Sigmoid colon (tissue), 7 donors: ENCODE measurements around the gene ZBED5. TPM values are rescaled to one million over a fixed set of nuclear protein-coding genes. Genes with fewer than 3 reads are reported as not detected.

ENCODE experiments used
- DNase-seq: peaks from one replicate; pipeline ENCODE4 v3.0.0-alpha.2; 2019
- H3K27ac ChIP-seq, 4 donors: fragments of 200-600 bp; sonication (generic); one replicate each; pipeline ENCODE4 v1.5.1; 2016 to 2019; ENCODE audit warnings: mild to moderate bottlenecking in 1 of 4
- H3K27me3 ChIP-seq, 3 donors: fragments of 200-600 bp; sonication (generic); one replicate each; pipeline ENCODE4 v1.5.1; 2019; ENCODE audit warnings: mild to moderate bottlenecking in 1 of 3
- H3K36me3 ChIP-seq, 4 donors: fragments of 200-600 bp; sonication (generic); one replicate each; pipeline ENCODE4 v1.5.1; 2016 to 2019
- H3K4me1 ChIP-seq, 4 donors: fragments of 200-600 bp; sonication (generic); one replicate each; pipeline ENCODE4 v1.5.1; 2017 to 2019
- H3K4me3 ChIP-seq, 4 donors: fragments of 200-600 bp; sonication (generic); one replicate each; pipeline ENCODE4 v1.5.1; 2017 to 2019; ENCODE audit warnings: mild to moderate bottlenecking in 2 of 4, moderate library complexity in 1 of 4
- H3K9me3 ChIP-seq, 4 donors: fragments of 200-600 bp in 3 of 4; sonication (generic) in 3 of 4; one replicate each; pipeline versions ENCODE4 v1.5.1 to v1.6.1; 2013 to 2019
- EP300 ChIP-seq, 4 donors: sonication (generic); formaldehyde crosslinking; IDR thresholded peaks; one replicate each; pipeline ENCODE4 v1.6.1; 2017; ENCODE audit warnings: antibody characterized with exemption in 4 of 4
- POLR2A ChIP-seq, 2 donors: fragments of 450-650 bp; IDR thresholded peaks; one replicate each; pipeline ENCODE4 v1.6.1; 2016; ENCODE audit warnings: antibody characterized with exemption in 2 of 2, mild to moderate bottlenecking in 2 of 2, moderate library complexity in 2 of 2
- POLR2AphosphoS5 ChIP-seq, 4 donors: sonication (generic); formaldehyde crosslinking; IDR thresholded peaks; one replicate each; pipeline ENCODE4 v1.6.1; 2017; ENCODE audit warnings: antibody characterized with exemption in 4 of 4
- WGBS, 2 donors: extraction: QIAGEN DNeasy Blood & Tissue Kit; methylation state at CpG; one replicate each; pipeline ENCODE4 v1.1.7; 2013; 5-methylcytosine and 5-hydroxymethylcytosine counted together
- intact Hi-C: fragments of 100-400 bp; cut with DNase I; formaldehyde crosslinking; loops from one replicate; pipeline ENCODE4 v1.15.1; 2023
- polyA plus RNA-seq, 3 donors: library from polyadenylated mRNA; stranded (reverse); fragments of 200-250 nt; gene quantifications; one replicate each; pipeline ENCODE4 v1.2.3, GENCODE V29; 2013
- total RNA-seq, 4 donors: library from RNA; depleted of rRNA; stranded (reverse); fragments of >200 nt; gene quantifications; one replicate each; pipeline ENCODE4 v1.1.0, GENCODE V29; 2016
- TF ChIP-seq, protein P1 (sequence below), 4 experiments: fragments of 450-650 bp in 3 of 4; fragments of 200-600 bp in 1 of 4; IDR thresholded peaks; one replicate each; pipeline ENCODE4 v1.5.1; 2016 to 2019; ENCODE audit warnings: antibody characterized with exemption in 4 of 4, mild to moderate bottlenecking in 3 of 4, moderate library complexity in 2 of 4
- donor health status: healthy with polysubstance abuse.
- donor health status: Bipolar disorder and iron deficiency.
- donor health status: healthy.

The ZBED5 gene
- total and polyA plus RNA-seq, 7 donors = 9.0 to 51.7 (median 34.9) TPM

DNA sequence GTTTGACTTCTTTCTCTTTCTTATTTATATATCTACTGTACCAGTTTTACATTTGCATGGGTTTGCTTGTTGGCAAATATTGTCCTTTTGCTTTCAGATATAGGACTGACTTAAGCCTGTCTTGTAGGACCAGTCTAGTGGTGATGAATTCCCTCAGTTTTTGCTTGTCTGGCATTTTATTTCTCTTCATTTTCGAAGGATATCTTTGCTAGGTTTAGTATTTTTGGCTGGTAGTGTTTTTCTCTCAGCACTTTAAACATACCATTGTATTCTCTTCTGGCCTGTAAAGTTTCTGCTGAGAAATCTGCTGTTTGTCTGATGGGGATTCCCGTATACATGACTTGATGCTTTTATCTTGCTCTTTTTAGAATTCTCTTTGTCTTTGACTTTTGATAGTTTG, 14.2 kb upstream of the ZBED5 start:
- no peaks in the 10 kb centered on the region for H3K27me3 ChIP-seq
- H3K4me3 ChIP-seq = no peak overlapping the region
- no peak overlapping the region for H3K27ac ChIP-seq
- peaks cover 2 to 10% (median 6%) of the 10 kb centered on the region in 4 donors for H3K9me3 ChIP-seq
- H3K4me1 ChIP-seq = peaks cover 0 to 30% (median 13%) of the 10 kb centered on the region in 4 donors
- intact Hi-C loops = no loop called here
- H3K36me3 ChIP-seq = no peaks in the 10 kb centered on the region
- DNase-seq = no peak
- WGBS, 2 donors = 96 to 98% methylated on average over 2 of the region's 2 CpGs
- no peak for TF ChIP-seq POLR2AphosphoS5 (IDR thresholded peaks at IDR 0.05)
- TF ChIP-seq, protein P1, sequence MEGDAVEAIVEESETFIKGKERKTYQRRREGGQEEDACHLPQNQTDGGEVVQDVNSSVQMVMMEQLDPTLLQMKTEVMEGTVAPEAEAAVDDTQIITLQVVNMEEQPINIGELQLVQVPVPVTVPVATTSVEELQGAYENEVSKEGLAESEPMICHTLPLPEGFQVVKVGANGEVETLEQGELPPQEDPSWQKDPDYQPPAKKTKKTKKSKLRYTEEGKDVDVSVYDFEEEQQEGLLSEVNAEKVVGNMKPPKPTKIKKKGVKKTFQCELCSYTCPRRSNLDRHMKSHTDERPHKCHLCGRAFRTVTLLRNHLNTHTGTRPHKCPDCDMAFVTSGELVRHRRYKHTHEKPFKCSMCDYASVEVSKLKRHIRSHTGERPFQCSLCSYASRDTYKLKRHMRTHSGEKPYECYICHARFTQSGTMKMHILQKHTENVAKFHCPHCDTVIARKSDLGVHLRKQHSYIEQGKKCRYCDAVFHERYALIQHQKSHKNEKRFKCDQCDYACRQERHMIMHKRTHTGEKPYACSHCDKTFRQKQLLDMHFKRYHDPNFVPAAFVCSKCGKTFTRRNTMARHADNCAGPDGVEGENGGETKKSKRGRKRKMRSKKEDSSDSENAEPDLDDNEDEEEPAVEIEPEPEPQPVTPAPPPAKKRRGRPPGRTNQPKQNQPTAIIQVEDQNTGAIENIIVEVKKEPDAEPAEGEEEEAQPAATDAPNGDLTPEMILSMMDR (IDR thresholded peaks at IDR 0.05) = no peak
- no peak for TF ChIP-seq EP300 (IDR thresholded peaks at IDR 0.05)
- TF ChIP-seq POLR2A (IDR thresholded peaks at IDR 0.05) = no peak

DNA sequence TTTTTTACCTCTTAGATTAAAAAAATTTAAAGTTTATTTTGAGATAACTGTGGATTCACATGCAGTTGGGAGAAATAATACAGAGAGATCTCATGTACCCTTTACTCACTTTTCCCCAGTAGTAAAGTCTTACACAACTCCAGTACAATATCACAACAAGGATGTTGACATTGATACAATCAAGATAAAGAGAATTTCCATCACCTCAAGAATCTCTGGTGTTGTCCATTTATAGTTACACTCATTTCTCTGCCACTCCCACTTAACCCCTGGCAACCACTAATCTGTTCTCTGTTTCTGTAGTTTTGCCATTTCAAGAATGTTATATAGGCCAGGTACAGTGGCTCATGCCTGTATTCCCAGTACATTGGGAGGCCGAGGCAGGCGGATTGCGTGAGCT, 10.5 kb upstream of the ZBED5 start:
- TF ChIP-seq POLR2AphosphoS5 (IDR thresholded peaks at IDR 0.05) (no peak), EP300 (IDR thresholded peaks at IDR 0.05) (no peak), POLR2A (IDR thresholded peaks at IDR 0.05) (no peak)
- TF ChIP-seq, protein P1 (IDR thresholded peaks at IDR 0.05) = no peak
- intact Hi-C loops = no loop called here
- 97% methylated on average over 3 of the region's 3 CpGs for WGBS, 2 donors
- H3K27me3 ChIP-seq = no peaks in the 10 kb centered on the region
- no peak overlapping the region for H3K4me3 ChIP-seq
- peaks cover 0 to 41% (median 23%) of the 10 kb centered on the region in 4 donors for H3K4me1 ChIP-seq
- H3K9me3 ChIP-seq = peaks cover 2 to 10% (median 6%) of the 10 kb centered on the region in 4 donors
- H3K27ac ChIP-seq = peak overlapping the region in 2 of 4 donors; percentile 96
- no peaks in the 10 kb centered on the region for H3K36me3 ChIP-seq
- DNase-seq = no peak

DNA sequence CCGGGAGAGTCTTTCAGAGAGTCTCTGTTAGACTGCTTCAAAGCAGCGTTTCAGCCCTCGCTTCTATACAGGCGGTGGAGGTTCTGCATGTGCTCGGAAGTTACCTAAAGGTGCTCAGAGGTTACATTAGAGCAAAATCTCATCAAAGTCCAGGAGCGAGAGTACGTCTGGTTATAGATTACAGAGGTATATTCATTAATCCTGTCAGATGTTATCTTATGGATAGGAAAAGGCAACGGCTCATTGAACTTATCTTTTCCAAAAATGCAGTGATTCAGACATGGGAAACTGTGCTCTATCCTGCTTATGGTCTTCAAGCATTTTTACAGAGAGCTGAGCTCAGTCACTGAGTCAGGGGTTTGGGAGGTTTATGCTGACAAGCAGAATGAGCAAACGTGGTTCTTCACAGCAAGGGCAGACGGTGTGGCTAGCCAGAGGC, 9.1 kb upstream of the ZBED5 start:
- 87 to 91% methylated on average over 10 of the region's 10 CpGs for WGBS, 2 donors
- intact Hi-C loops = no loop called here
- no peaks in the 10 kb centered on the region for H3K36me3 ChIP-seq
- no peak overlapping the region for H3K4me3 ChIP-seq
- TF ChIP-seq POLR2AphosphoS5 (IDR thresholded peaks at IDR 0.05) = no peak
- TF ChIP-seq, protein P1 (IDR thresholded peaks at IDR 0.05) = no peak
- TF ChIP-seq POLR2A (IDR thresholded peaks at IDR 0.05) = no peak
- TF ChIP-seq EP300 (IDR thresholded peaks at IDR 0.05) = no peak
- no peaks in the 10 kb centered on the region for H3K27me3 ChIP-seq
- H3K9me3 ChIP-seq = no peaks in the 10 kb centered on the region
- no peak for DNase-seq
- H3K27ac ChIP-seq = peak overlapping the region; percentile 15 to 96 (median 75)
- H3K4me1 ChIP-seq = peaks cover 0 to 49% (median 29%) of the 10 kb centered on the region in 4 donors

DNA sequence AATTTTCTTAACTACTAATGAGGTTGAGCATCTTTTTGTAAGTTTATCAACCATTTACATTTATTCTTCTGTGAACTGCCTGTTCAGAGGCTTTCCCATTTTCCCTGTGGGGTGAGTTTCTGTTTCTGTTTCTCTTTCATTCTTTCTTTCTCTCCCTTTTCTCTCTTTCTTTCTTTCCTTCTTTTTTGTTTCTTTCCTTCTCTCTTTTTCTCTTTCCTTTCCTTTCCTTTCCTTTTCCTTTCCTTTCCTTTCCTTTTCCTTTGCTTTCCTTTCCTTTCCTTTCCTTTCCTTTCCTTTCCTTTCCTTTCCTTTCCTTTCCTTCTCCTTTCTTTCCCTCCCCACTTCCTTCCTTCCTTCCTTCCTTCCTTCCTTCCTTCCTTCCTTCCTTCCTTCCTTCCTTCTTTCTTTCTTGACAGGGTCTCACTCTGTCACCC, 8.0 kb upstream of the ZBED5 start:
- Histone ChIP-seq H3K27me3 (no peaks in the 10 kb centered on the region), H3K4me1 (peaks cover 0 to 53% (median 29%) of the 10 kb centered on the region in 4 donors), H3K4me3 (no peak overlapping the region), H3K27ac (peak overlapping the region in 2 of 4 donors; percentile 96), H3K9me3 (no peaks in the 10 kb centered on the region), H3K36me3 (no peaks in the 10 kb centered on the region)
- no peak for DNase-seq
- intact Hi-C loops = no loop called here
- TF ChIP-seq EP300 (IDR thresholded peaks at IDR 0.05) (no peak), POLR2A (IDR thresholded peaks at IDR 0.05) (no peak), POLR2AphosphoS5 (IDR thresholded peaks at IDR 0.05) (no peak)
- TF ChIP-seq, protein P1 (IDR thresholded peaks at IDR 0.05) = no peak

DNA sequence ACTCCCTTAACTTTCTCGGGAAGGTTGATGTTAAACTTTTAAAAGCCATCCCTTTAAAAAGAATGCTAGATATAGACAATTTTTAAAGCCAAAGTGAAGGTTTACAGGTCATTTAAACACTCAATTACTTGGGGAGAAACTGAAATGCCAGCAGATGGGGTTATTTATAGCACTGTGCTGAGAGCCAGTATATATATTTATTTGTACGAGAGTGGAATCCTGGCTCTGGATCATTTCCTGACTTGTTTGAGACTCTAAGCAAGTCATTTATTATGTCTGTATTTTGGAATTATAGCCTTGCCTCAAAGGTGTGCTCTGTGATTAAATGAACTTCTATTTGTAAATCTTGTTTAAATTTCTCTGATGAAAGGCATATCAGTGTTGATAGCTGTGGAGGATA, 6.8 kb upstream of the ZBED5 start:
- Histone ChIP-seq H3K4me3 (no peak overlapping the region), H3K4me1 (peaks cover 0 to 62% (median 32%) of the 10 kb centered on the region in 4 donors), H3K27me3 (no peaks in the 10 kb centered on the region), H3K27ac (peak overlapping the region; percentile 60 to 99 (median 96)), H3K9me3 (no peaks in the 10 kb centered on the region), H3K36me3 (no peaks in the 10 kb centered on the region)
- DNase-seq = no peak
- intact Hi-C loops = no loop called here
- 72% methylated on average over 2 of the region's 2 CpGs for WGBS, 2 donors
- TF ChIP-seq POLR2A (IDR thresholded peaks at IDR 0.05) = no peak
- TF ChIP-seq, protein P1 (IDR thresholded peaks at IDR 0.05) = no peak
- TF ChIP-seq EP300 (IDR thresholded peaks at IDR 0.05) = peak in 1 of 4 donors; percentile 24
- TF ChIP-seq POLR2AphosphoS5 (IDR thresholded peaks at IDR 0.05) = peak; percentile 37 to 76 (median 57)
